HG03045 (cell line): ENCODE results near the gene TCOF1.
A peak's percentile ranks its signal among the peaks of the same experiment; 100 is the strongest.

Experiments used
- ATAC-seq: cut with Tn5 transposase; IDR thresholded peaks from one replicate; pipeline ENCODE4 v1.9.1; 2021; ENCODE audit warnings: mild to moderate bottlenecking, moderate library complexity; ENCODE audit not compliant: unreplicated experiment

TCOF1 gene

GRCh38 chr5:150428106-150428876, 70.8 kb downstream of the TCOF1 start:
- no peak for ATAC-seq

GRCh38 chr5:150428978-150429377, 71.5 kb downstream of the TCOF1 start:
- no peak for ATAC-seq

- no peak for ATAC-seq
Measured at GRCh38 chr5:150429410-150429873, 71.9 kb downstream of the TCOF1 start.

DNA sequence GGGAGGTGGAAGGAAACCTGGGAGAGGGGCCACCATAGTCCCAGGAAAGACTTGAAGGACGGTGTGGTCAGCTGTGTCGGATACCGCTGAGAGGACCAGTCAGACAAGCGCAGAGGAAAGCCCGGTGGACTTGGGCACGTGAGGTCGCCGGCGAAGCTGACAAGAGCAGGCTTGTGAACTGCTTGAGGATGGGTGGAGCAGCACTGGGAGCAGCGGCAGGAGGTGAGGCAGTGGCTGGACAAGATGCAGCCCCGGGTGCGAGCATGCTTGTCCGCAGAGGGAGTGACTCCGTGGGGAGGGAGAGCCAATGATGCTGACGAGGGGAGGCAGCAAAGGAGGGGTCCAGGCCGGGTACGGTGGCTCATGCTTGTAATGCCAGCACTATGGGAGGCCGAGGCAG, 73.6 kb downstream of the TCOF1 start:
- ATAC-seq = no peak

DNA sequence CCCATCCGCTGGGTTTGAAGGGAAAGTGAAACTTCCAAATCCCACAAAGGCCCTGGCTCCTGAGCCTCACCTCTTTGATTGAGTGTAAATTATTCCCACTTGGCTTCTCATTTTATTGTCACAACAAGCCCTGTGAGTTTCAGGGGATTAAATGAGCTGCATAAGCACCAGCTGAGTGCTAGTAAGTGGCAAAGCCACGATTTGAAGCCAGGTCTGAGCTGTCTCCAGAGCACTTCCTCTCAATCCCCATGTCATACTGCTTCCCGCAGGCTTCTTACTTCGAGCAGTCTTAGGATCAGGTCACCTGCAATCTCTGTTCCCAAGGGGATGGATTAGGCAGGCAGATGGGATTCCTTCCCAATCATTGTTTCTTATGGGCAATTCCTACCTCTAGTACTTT, 74.1 kb downstream of the TCOF1 start:
- no peak for ATAC-seq

DNA sequence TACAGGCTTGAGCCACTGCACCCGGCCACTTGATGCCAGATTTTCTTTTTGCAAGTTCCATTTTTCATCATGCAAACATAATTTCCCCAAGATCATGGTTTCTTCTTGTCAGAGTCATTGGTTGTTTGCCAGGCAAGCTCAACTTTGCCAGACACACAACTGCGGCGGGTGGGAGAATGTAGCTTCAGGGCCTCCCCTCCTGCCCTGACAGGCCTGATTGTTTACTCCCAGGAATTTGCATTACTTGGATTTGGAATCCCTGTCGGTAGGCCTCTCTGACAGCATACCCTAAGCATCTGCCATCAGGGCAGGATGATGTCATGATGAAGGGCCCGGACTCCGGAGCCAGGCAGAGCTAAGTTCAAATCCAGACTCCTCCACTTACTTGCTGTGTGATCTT, 77.0 kb downstream of the TCOF1 start:
- no peak for ATAC-seq

GRCh38 chr5:150436141-150436680, 78.7 kb downstream of the TCOF1 start:
- ATAC-seq = peak; percentile 92

DNA sequence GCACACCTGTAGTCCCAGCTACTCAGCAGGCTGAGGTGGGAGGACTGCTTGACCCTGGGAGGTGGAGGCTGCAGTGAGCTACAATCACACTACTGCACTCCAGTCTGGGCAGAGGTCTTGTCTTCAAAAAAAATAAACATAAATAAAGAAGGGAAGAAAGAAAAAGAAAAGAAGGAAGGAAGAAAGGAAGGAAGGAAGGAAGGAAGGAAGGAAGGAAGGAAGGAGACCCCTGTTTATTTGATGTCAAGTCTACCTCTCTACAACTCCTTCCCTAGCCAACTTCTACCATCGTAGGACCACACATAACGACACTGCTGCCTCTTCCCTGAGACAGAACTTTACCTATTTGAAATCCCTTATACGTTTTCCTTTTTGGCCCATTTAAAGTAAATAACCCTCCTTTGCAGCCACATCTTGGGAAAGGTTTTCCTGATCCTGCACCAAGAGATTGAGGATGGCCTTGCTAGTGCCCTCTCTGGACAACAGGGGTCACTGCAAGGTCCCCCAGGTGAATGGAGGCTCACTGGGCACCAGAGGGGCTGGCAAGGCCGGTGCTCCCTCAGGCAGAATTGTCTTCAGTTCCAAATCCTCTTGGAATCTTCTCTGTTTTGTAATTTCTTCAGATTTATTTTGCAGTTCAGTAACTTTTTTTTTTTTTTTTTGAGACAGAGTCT, 81.5 kb downstream of the TCOF1 start:
- no peak for ATAC-seq

- ATAC-seq = no peak
Measured at GRCh38 chr5:150440948-150441812, 83.7 kb downstream of the TCOF1 start.

- ATAC-seq = no peak
Measured at GRCh38 chr5:150441813-150442698, 84.6 kb downstream of the TCOF1 start.

GRCh38 chr5:150442699-150443080, 85.2 kb downstream of the TCOF1 start:
- ATAC-seq = no peak

- ATAC-seq = no peak
Measured at GRCh38 chr5:150443242-150444075, 86.0 kb downstream of the TCOF1 start.

DNA sequence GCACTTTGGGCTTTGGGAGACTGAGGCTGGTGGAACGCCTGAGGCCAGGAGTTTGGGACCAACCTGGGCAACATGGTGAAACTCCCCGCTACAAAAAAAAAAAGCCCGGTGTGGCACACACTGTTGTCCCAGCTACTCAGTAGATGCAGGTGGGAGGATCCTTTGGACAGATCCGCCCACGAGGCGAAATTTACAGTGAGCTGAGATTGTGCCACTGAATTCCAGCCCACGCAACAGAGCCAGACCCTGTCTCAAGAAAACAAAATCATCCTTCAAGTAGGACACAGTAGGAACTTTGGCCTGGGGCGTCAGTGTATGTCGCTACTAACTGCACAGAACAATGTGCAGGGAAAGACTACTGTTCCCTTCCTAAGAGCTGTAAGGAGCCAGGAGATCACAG, 87.3 kb downstream of the TCOF1 start:
- ATAC-seq = no peak

DNA sequence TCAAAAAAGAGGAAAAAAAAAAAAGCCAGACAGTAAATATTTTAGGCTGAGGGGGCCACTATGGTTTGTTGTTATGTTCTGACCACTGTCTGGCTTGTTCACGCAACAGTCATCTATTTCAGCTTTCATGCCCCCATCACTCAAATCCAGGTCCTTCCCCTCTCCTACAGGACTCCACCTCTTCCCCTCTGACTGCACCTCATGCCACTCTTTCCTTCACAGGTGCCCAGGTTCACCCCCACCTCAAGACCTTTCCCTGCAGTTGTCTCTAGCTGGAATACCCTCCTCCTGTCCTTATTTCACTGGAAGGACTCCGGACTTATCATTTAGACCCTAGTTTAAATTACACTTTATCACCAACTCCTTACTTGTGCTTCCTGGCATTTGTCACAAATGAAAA, 88.6 kb downstream of the TCOF1 start:
- ATAC-seq = no peak

- ATAC-seq = no peak
Measured at GRCh38 chr5:150446583-150446982, 89.1 kb downstream of the TCOF1 start.

GRCh38 chr5:150447188-150447587, 89.7 kb downstream of the TCOF1 start:
- no peak for ATAC-seq

DNA sequence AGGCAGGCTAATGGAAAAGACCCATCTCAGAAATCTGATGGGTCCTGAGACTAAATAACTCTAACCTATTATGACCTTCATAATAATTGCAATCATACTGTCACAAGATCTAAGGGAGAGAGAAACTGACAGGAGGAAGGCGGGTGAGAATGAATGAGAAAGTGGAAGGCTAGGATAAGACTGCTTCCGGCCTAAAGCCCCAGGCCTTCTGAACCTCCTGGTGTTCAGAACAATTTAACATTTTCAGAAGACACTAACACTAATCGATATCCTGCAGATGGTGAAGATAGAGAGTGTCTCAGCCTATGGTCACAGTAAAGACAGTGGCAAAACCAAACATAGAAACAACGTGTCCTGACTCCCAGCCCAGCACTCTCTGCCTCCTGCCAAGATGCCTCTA, 90.8 kb downstream of the TCOF1 start:
- no peak for ATAC-seq

DNA sequence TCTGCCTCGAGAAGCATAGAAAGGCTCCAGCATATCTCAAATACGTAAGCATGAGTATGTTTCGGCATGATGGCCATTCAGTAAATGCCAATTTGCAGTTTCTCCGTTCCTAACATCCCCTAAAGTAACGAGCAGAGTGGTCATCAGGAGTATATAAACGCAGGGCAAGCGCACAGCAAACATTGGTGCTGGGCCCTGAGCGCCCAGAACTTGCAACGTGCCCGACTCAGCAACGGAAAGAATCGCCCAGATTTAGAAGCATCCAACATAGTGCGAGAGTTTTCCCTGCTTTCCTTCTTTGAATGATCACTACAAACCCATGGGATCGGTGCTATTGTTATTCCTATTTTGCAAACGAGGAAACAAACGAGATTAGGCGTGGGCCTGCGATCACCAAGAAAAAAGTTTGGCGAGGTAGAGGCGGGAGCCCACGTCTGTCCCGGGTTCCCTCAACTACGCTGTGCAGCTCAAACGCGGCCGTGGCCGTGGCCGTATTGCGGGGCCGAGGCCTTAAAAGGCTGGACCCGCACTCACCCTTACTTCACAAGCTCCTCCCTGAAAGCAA, 91.5 kb downstream of the TCOF1 start:
- peak; percentile 33 for ATAC-seq
